ENCODE measurements around the gene RAPGEF6.

GRCh38 chr5:131416729-131417128 lies 218.3 kb downstream of the RAPGEF6 start:
- TF ChIP-seq CTCF (IDR thresholded peaks at IDR 0.05) (no peak), POLR2A (IDR thresholded peaks at IDR 0.05) (no peak)
